ENCODE results near the gene MR1. TPM values are rescaled to one million over a fixed set of nuclear protein-coding genes. Genes with fewer than 3 reads are reported as not detected.
"Not testable (repeated sequence)": the region's sequence is repeated elsewhere in the genome, so short reads cannot be mapped to it uniquely, and the experiment has no call there.

MR1 gene
- polyA plus RNA-seq, 1 donor, result 4.1 TPM

DNA sequence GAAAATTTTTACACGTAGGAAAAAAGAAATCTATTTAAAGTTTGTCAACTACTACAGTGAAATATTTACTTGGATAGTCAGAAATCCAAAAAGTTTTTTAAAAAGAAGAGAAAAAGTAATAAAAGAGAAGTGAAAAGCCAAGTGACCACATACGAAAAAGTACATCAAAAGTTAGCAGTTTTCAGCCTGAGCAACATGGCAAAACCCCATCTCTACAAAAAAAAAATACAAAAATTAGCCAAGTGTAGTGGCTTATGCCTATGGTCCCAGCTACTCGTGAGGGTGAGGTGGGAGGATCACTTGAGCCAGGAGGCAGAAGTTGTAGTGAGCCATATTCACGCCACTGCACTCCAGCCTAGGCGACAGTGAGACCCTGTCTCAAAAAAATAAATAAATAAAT, 5.2 kb upstream of the MR1 start:
- no peak for DNase-seq (ENCODE audit: low read depth)

GRCh38 chr1:181032535-181032934, 1.2 kb upstream of the MR1 start:
- no peak for DNase-seq (ENCODE audit: low read depth)

GRCh38 chr1:181033128-181033798, 520 bp upstream of the MR1 start:
- no peak for DNase-seq (ENCODE audit: low read depth)

DNA sequence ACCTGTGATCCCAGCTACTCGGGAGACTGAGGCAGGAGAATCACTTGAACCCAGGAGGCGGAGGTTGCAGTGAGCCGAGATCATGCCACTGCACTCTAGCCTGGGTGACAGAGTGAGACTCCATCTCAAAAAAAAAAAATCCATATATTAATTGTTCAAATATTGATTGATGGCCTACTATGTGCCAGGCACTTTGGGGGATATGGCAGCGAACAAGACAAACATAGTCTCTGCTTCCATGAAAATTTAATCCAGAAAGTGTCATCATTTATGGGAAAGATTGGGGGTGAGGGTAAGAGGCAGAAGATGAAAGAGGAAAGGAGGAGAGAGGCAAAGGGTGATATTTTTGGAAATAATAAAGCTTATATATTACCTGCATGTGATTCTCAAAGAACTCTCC, 1.4 kb downstream of the MR1 start:
- not testable (repeated sequence) for DNase-seq (ENCODE audit: low read depth)

DNA sequence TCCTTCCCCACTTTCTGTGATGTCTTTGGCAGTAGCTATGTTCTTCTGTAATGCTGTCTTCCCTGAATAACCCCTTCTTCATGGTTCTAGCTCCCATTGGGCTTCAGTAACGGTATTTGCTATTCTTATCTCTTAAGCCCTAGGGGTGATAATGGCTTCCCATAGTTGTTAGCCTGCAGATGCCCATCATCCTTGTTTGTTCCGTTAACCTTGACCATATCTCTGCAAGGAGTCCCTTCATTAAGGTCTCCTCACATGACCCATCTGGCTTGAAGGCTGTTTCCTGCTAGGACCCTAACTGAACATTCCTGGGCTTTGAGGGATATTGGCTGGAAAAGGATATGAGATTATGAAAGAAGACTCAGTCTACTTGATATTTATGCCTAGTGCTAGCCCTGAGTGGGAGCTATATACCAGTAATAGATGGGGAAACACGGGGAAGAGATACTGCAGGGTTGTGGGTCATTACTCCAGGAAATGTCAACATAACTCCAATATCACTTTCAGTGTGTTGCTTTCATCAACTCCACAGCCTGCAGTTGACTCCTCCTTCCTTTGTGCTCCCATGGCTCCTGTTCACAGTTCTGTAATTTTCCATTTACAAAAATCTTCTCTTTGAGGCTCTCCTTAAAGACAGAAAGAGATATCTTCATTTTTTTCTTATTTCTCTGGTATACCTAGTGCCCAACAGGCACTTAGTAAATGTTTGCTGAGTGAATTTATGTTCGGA, 2.5 kb downstream of the MR1 start:
- no peak for DNase-seq (ENCODE audit: low read depth)

DNA sequence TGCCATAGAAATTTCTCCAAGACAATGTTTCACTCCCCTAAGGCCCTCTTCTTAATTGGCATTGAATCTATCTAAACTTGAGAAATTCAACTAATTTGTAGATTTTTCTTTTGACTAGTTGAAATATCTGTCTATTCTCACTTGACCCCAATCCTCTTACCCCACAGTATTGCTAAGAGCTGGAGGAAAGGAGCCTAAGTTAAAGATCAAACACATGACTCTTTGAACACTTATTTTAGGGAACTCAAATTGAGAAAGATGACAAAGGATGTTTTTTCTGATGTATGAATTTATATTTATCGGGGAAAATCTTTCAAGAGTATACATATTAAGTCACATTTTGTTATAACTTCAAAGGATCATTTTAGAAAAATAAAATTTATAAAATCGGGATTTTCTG, 3.6 kb downstream of the MR1 start:
- no peak for DNase-seq (ENCODE audit: low read depth)

DNA sequence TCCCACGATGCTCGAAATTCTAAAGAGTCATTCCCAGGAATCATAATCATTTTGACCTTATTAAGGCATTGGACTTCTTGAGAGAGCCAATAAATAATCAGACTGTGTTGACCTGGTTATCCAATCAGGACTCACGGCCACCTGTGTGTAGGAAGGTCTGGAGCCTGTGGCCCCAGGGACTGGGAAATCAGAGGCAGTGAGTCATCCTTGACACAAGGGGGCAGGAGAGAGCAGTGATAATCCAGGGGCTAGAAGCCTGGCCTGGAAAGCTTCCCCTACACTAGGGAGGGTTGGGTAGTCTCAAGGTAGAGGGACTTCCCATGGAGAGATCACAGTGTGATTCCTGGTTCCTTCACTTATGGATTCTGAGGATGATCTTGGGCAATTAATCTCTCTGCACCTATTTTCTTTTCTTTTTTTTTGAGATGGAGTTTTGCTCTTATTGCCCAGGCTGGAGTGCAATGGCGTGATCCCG, 4.7 kb downstream of the MR1 start:
- DNase-seq (ENCODE audit: low read depth), result no peak

DNA sequence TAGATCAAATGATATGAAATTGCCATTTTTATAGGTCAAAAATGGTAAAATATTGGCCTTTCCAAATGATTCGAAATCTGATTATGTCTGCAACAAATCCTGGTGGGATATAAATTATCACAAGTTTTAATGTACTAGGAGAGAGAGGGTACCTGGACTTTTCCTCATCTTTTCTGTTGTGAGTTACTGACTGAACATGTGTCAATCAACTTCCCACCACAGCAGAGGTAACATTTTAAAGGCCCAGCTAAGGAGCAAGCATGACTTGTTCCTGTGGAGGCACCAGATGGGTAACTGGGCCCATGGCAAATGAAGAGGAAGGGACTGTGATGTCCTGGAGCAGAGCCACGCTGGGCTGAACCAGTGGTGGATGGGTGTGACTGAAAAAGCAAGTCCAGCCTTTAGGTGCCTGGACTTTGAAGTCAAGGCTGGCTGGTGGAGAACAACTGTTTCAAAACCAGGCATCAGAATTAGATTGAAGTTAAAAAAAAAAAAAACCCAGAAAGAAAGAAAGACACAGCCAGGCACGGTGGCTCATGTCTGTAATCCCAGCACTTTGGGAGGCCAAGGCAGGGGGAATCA, 6.6 kb downstream of the MR1 start:
- no peak for DNase-seq (ENCODE audit: low read depth)

DNA sequence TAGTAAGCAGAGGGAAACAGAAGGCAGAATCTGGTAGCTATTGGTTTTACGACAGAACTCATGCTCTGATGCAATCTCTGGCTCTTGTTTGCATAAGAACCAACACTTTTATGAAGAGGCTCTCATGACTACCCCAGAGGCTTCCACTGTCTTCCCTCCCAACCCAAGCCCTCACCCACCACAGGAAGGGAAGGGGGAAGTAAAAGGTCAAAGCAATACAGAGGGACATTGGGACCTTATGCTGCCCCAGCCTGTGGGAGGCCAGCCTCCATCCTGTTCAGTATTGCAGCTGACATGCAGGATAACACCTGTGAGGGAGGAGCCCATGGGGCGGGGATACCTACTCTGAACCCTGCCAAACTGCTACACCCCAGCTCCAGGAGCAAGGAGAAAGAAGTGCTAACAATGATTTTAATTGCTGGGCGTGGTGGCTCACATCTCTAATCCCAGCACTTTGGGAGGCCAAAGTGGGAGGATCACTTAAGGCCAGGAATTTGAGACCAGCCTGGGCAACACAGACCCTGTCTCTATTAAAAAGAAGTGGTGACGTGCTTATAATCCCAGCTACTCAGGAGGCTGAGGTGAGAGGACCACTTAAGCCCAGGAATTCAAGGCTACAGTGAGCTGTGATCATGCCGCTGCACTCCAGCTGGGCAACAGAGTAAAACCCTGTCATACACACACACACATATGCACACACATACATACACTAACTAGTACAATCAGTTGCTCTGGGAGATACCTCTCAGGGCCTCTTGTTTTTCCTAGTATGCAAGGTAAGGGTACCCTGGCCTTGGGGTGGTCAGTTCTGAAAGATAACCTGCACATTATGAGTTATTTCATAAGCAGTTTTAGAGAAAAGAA, 9.5 kb downstream of the MR1 start:
- DNase-seq (ENCODE audit: low read depth), result no peak

DNA sequence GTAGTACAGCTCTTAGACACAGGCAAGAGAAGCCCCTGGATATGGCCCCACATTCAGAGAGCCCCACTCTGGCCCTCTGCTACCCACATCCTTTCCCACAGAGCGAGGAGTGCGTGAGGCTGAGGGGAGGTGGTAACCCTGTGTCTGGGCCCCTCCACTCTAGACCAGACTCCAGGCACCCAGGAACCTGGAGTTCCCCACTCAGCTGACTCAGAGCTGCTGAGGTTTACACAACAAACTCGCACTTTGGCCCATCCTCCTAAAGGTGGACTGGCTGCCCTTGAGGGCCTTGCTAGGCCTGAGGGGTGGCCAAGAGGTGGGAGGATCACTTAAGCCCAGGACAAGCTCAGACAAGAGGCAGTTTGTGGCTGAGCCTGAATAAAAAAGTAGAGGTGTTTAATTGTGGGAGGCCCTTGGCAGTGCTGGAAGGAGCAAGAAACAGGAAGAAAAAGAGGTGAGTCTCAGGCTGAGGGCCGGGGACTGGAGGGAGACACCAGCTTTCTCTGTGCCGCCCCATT, 10.7 kb downstream of the MR1 start:
- no peak for DNase-seq (ENCODE audit: low read depth)

DNA sequence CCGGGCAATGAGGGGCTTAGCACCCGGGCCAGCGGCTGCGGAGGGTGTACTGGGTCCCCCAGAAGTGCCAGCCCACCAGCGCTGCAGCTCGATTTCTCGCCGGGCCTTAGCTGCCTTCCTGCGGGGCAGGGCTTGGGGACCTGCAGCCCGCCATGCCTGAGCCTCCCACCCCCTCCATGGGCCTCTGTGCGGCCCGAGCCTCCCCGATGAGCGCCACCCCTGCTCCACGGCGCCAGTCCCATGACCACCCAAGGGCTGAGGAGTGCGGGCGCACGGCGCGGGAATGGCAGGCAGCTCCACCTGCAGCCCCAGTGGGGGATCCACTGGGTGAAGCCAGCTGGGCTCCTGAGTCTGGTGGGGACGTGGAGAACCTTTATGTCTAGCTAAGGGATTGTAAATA, 12.2 kb downstream of the MR1 start:
- DNase-seq (ENCODE audit: low read depth), result not testable (repeated sequence)

GRCh38 chr1:181049378-181049777, 15.6 kb downstream of the MR1 start:
- no peak for DNase-seq (ENCODE audit: low read depth)

GRCh38 chr1:181050922-181051321, 17.1 kb downstream of the MR1 start:
- DNase-seq (ENCODE audit: low read depth), result no peak

GRCh38 chr1:181056560-181056959, 22.8 kb downstream of the MR1 start:
- no peak for DNase-seq (ENCODE audit: low read depth)

GRCh38 chr1:181057079-181057478, 23.3 kb downstream of the MR1 start:
- DNase-seq (ENCODE audit: low read depth), result no peak

- no peak for DNase-seq (ENCODE audit: low read depth)
Observed at GRCh38 chr1:181059435-181059834, 25.7 kb downstream of the MR1 start.

DNA sequence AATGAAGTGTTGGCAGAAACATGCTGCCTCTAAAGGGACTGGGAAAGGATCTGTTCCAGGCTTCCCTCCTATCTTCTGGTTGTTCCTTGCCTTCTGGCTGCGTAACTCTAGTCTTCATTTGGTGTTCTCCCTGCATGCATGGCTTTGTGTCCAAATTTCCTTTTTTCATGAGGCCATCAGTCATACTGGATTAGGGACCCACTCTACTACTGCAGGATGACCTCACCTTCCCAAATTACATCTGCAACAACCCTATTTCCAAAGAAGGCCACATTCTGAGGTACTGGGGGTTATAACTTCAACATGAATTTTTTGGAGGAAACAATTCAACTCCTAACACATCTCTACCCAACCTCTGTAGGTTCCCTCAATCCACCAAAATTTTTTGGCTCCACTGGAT, 26.3 kb downstream of the MR1 start:
- DNase-seq (ENCODE audit: low read depth), result no peak

DNA sequence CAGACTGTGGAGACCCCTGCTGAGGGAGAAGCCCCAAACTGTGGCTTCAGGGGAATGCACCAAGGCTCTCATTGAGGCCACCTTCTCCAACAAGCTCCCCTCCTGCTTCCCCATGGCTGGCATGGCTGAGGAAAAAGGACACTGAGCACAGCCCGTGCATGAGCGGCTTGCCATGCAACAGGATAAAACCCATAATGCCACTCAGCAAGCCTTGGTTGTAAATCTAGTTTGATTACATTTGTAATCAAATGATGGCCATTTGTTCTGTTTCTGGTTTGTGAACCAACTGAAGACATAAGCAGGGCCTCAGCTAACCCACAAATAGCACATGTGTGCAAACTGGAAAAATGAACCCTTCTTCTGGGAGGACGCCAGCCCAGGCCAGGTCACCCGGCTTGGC, 27.2 kb downstream of the MR1 start:
- not testable (repeated sequence) for DNase-seq (ENCODE audit: low read depth)

GRCh38 chr1:181061487-181061886, 27.7 kb downstream of the MR1 start:
- DNase-seq (ENCODE audit: low read depth), result no peak

DNA sequence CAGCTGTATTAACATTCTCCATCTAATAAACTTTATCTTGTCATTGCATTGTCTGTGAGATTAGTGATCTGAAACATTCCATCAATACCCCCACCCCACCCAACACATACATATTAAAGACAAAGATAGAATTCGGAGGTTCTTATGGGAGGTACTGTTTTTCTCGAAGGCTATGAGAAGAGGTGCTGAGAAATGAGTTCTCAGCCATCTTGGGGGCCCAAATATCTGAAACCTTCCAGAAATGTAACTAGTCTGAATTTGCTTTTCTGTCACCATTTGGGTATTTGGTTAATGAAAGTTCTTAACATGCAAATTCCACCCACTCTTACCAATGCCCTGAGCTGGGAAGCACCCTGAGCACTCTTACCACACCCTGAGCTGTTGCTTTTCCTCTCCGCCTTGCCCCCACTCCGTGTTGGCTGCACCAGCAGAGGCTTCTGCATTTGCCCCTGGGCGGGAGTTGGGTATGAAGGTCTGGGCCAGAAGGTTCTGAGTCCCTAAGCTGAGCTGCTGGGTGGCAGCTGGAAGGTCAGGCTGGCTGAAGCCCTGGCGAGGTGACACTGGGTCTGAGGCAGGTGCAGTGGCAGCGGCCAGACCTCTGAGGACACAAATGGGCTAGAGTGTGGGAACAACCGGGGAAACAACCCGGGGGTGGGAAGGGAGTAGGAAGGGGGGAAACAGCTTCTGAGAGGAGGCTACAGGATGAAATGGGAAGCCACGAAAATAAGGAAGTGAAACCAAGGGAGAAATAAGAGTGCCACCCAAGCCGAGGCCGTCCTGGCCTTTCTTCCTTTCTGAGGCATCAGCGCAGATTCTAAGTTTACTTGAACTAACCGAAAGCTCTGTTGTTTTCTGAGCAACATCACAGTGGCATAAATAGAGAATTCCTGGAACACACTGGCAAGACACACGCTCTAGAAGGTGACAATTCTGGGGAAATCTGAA, 28.4 kb downstream of the MR1 start:
- no peak for DNase-seq (ENCODE audit: low read depth)
